Measurements from ENCODE around the gene DDX1. TPM values are rescaled to one million over a fixed set of nuclear protein-coding genes. Genes with fewer than 3 reads are reported as not detected.

Gene DDX1
- total RNA-seq, 1 donor from 2014 or later, result 89.9 TPM

- no peaks in the 10 kb centered on the region for H3K4me1 Mint-ChIP-seq (ENCODE audit: low read depth)
- no peak for TF ChIP-seq CTCF (IDR thresholded peaks at IDR 0.05)
These were observed 22.8 kb upstream of the DDX1 start for GRCh38 chr2:15568874-15569273.

GRCh38 chr2:15570104-15570503, 21.6 kb upstream of the DDX1 start:
- Mint-ChIP-seq H3K27me3 (ENCODE audit: low read depth) (peaks cover 5% of the 10 kb centered on the region), H3K36me3 (ENCODE audit: low read depth) (no peaks in the 10 kb centered on the region), H3K9me3 (ENCODE audit: low read depth) (no peaks in the 10 kb centered on the region), H3K27ac (ENCODE audit: unreplicated experiment) (no peak overlapping the region), H3K4me3 (ENCODE audit: unreplicated experiment) (no peak overlapping the region), H3K4me1 (ENCODE audit: low read depth) (no peaks in the 10 kb centered on the region)
- TF ChIP-seq CTCF (IDR thresholded peaks at IDR 0.05), result no peak
- DNase-seq (ENCODE audit: low spot score), result no peak

More at GRCh38 chr2:15568874-15569273, 22.8 kb upstream of the DDX1 start:
- Mint-ChIP-seq H3K27me3 (ENCODE audit: low read depth) (peaks cover 10% of the 10 kb centered on the region), H3K36me3 (ENCODE audit: low read depth) (no peaks in the 10 kb centered on the region), H3K9me3 (ENCODE audit: low read depth) (no peaks in the 10 kb centered on the region), H3K4me3 (ENCODE audit: unreplicated experiment) (no peak overlapping the region), H3K27ac (ENCODE audit: unreplicated experiment) (no peak overlapping the region)
- DNase-seq (ENCODE audit: low spot score), result no peak

GRCh38 chr2:15571729-15572128, 19.9 kb upstream of the DDX1 start:
- H3K4me1 Mint-ChIP-seq (ENCODE audit: low read depth), result no peaks in the 10 kb centered on the region
- peaks cover 2% of the 10 kb centered on the region for H3K27me3 Mint-ChIP-seq (ENCODE audit: low read depth)
- H3K36me3 Mint-ChIP-seq (ENCODE audit: low read depth), result no peaks in the 10 kb centered on the region
- no peak overlapping the region for H3K27ac Mint-ChIP-seq (ENCODE audit: unreplicated experiment)
- H3K4me3 Mint-ChIP-seq (ENCODE audit: unreplicated experiment), result no peak overlapping the region
- H3K9me3 Mint-ChIP-seq (ENCODE audit: low read depth), result no peaks in the 10 kb centered on the region
- no peak for DNase-seq (ENCODE audit: low spot score)
- TF ChIP-seq CTCF (IDR thresholded peaks at IDR 0.05), result no peak

GRCh38 chr2:15577071-15577735, 14.5 kb upstream of the DDX1 start:
- no peak for DNase-seq (ENCODE audit: low spot score)
- Mint-ChIP-seq H3K36me3 (ENCODE audit: low read depth) (no peaks in the 10 kb centered on the region), H3K4me1 (ENCODE audit: low read depth) (peaks cover 4% of the 10 kb centered on the region), H3K27me3 (ENCODE audit: low read depth) (no peaks in the 10 kb centered on the region), H3K9me3 (ENCODE audit: low read depth) (no peaks in the 10 kb centered on the region), H3K4me3 (ENCODE audit: unreplicated experiment) (no peak overlapping the region), H3K27ac (ENCODE audit: unreplicated experiment) (no peak overlapping the region)
- peak; percentile 89 for TF ChIP-seq CTCF (IDR thresholded peaks at IDR 0.05)

- Mint-ChIP-seq H3K36me3 (ENCODE audit: low read depth) (no peaks in the 10 kb centered on the region), H3K9me3 (ENCODE audit: low read depth) (no peaks in the 10 kb centered on the region), H3K27ac (ENCODE audit: unreplicated experiment) (no peak overlapping the region), H3K4me1 (ENCODE audit: low read depth) (peaks cover 4% of the 10 kb centered on the region), H3K4me3 (ENCODE audit: unreplicated experiment) (no peak overlapping the region), H3K27me3 (ENCODE audit: low read depth) (no peaks in the 10 kb centered on the region)
- TF ChIP-seq CTCF (IDR thresholded peaks at IDR 0.05), result no peak
- DNase-seq (ENCODE audit: low spot score), result no peak
These were observed 12.0 kb upstream of the DDX1 start for GRCh38 chr2:15579641-15580040.

All from chondrocyte (in vitro differentiated cells).